ENCODE results near the gene LRCH1.

LRCH1 gene

GRCh38 chr13:46607768-46608564 is 55.0 kb downstream of the LRCH1 start:
- no peak overlapping the region for H3K4me3 ChIP-seq (replicated peaks in 1 of 2; ENCODE audit: low read depth in 2 of 2, low read length in 2 of 2)
- no peak for DNase-seq (ENCODE audit: low read depth in 2 of 2)
- TF ChIP-seq CTCF (IDR thresholded peaks at IDR 0.05; ENCODE audit: low read depth, low read length) = no peak

GRCh38 chr13:46609052-46609451 is 56.1 kb downstream of the LRCH1 start:
- no peak for TF ChIP-seq CTCF (IDR thresholded peaks at IDR 0.05; ENCODE audit: low read depth, low read length)
- DNase-seq (ENCODE audit: low read depth in 2 of 2) = no peak
- no peak overlapping the region for H3K4me3 ChIP-seq (replicated peaks in 1 of 2; ENCODE audit: low read depth in 2 of 2, low read length in 2 of 2)

GRCh38 chr13:46609726-46610125 is 56.8 kb downstream of the LRCH1 start:
- TF ChIP-seq CTCF (IDR thresholded peaks at IDR 0.05; ENCODE audit: low read depth, low read length) = no peak

GRCh38 chr13:46612267-46612666 is 59.3 kb downstream of the LRCH1 start:
- no peak for TF ChIP-seq CTCF (IDR thresholded peaks at IDR 0.05; ENCODE audit: low read depth, low read length)
- no peak for DNase-seq (ENCODE audit: low read depth in 2 of 2)
- no peak overlapping the region for H3K4me3 ChIP-seq (replicated peaks in 1 of 2; ENCODE audit: low read depth in 2 of 2, low read length in 2 of 2)

More at GRCh38 chr13:46609726-46610125, 56.8 kb downstream of the LRCH1 start:
- H3K4me3 ChIP-seq (replicated peaks in 1 of 2; ENCODE audit: low read depth in 2 of 2, low read length in 2 of 2) = no peak overlapping the region
- no peak for DNase-seq (ENCODE audit: low read depth in 2 of 2)

GRCh38 chr13:46613409-46614049 is 60.6 kb downstream of the LRCH1 start:
- H3K4me3 ChIP-seq (replicated peaks in 1 of 2; ENCODE audit: low read depth in 2 of 2, low read length in 2 of 2) = no peak overlapping the region
- no peak for TF ChIP-seq CTCF (IDR thresholded peaks at IDR 0.05; ENCODE audit: low read depth, low read length)
- DNase-seq (ENCODE audit: low read depth in 2 of 2) = no peak

GRCh38 chr13:46614582-46614981 is 61.6 kb downstream of the LRCH1 start:
- no peak overlapping the region for H3K4me3 ChIP-seq (replicated peaks in 1 of 2; ENCODE audit: low read depth in 2 of 2, low read length in 2 of 2)
- DNase-seq (ENCODE audit: low read depth in 2 of 2) = peak; percentile 90 to 93

More at GRCh38 chr13:46614582-46614981, 61.6 kb downstream of the LRCH1 start:
- TF ChIP-seq CTCF (IDR thresholded peaks at IDR 0.05; ENCODE audit: low read depth, low read length) = peak; percentile 48

Data from cardiac fibroblast (primary cell).